GM21717 (cell line): ENCODE data around the gene PHF13.
"Not testable (repeated sequence)": the region's sequence is repeated elsewhere in the genome, so short reads cannot be mapped to it uniquely, and the experiment has no call there.

Source experiments
- ATAC-seq: cut with Tn5 transposase; IDR thresholded peaks from one replicate; pipeline ENCODE4 v1.9.1; 2021; ENCODE audit warnings: mild to moderate bottlenecking, moderate library complexity; ENCODE audit not compliant: unreplicated experiment

Gene PHF13

GRCh38 chr1:6586404-6586816, 27.1 kb upstream of the PHF13 start:
- ATAC-seq, result no peak

GRCh38 chr1:6587261-6588005, 26.1 kb upstream of the PHF13 start:
- ATAC-seq, result no peak

- no peak for ATAC-seq
Measured at GRCh38 chr1:6588128-6588892, 25.2 kb upstream of the PHF13 start.

- ATAC-seq, result no peak
Measured at GRCh38 chr1:6588893-6589520, 24.5 kb upstream of the PHF13 start.

- ATAC-seq, result no peak
Measured at GRCh38 chr1:6590046-6590445, 23.5 kb upstream of the PHF13 start.

- ATAC-seq, result no peak
Measured at GRCh38 chr1:6591222-6591621, 22.3 kb upstream of the PHF13 start.

GRCh38 chr1:6591644-6592043, 21.9 kb upstream of the PHF13 start:
- no peak for ATAC-seq

- ATAC-seq, result no peak
Measured at GRCh38 chr1:6592441-6592840, 21.1 kb upstream of the PHF13 start.

- no peak for ATAC-seq
Measured at GRCh38 chr1:6592865-6593593, 20.5 kb upstream of the PHF13 start.

GRCh38 chr1:6593810-6594209, 19.7 kb upstream of the PHF13 start:
- ATAC-seq, result no peak

GRCh38 chr1:6594977-6595740, 18.4 kb upstream of the PHF13 start:
- ATAC-seq, result no peak

- no peak for ATAC-seq
Measured at GRCh38 chr1:6596351-6596750, 17.2 kb upstream of the PHF13 start.

- no peak for ATAC-seq
Measured at GRCh38 chr1:6596886-6597776, 16.4 kb upstream of the PHF13 start.

GRCh38 chr1:6597777-6598131, 15.8 kb upstream of the PHF13 start:
- no peak for ATAC-seq

GRCh38 chr1:6599141-6599975, 14.2 kb upstream of the PHF13 start:
- ATAC-seq, result no peak

GRCh38 chr1:6599991-6600390, 13.5 kb upstream of the PHF13 start:
- not testable (repeated sequence) for ATAC-seq

GRCh38 chr1:6600410-6601048, 13.0 kb upstream of the PHF13 start:
- no peak for ATAC-seq
